Suppressor macrophage (primary cell): Measurements from ENCODE around the gene HBZ.
"Not testable (repeated sequence)": the region's sequence is repeated elsewhere in the genome, so short reads cannot be mapped to it uniquely, and the experiment has no call there.

Experiments used
- DNase-seq, 4 experiments: peaks; one replicate each; pipeline ENCODE4 v3.0.0-alpha.2; 2020 to 2022

HBZ gene

DNA sequence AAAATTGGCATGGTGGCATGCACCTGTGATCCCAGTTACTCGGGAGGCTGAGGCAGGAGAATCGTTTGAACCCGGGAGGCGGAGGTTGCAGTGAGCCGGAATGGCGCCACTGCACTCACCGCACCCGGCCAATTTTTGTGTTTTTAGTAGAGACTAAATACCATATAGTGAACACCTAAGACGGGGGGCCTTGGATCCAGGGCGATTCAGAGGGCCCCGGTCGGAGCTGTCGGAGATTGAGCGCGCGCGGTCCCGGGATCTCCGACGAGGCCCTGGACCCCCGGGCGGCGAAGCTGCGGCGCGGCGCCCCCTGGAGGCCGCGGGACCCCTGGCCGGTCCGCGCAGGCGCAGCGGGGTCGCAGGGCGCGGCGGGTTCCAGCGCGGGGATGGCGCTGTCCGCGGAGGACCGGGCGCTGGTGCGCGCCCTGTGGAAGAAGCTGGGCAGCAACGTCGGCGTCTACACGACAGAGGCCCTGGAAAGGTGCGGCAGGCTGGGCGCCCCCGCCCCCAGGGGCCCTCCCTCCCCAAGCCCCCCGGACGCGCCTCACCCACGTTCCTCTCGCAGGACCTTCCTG lies 27.7 kb downstream of the HBZ start, which contains the start of gene HBQ1:
TSS of gene HBQ1 (plus strand) at position 359 of the 575 bp plus-strand sequence. CDS start at position 387, 28 bp downstream.
- DNase-seq = peak; percentile 19 to 66 (median 41)

DNA sequence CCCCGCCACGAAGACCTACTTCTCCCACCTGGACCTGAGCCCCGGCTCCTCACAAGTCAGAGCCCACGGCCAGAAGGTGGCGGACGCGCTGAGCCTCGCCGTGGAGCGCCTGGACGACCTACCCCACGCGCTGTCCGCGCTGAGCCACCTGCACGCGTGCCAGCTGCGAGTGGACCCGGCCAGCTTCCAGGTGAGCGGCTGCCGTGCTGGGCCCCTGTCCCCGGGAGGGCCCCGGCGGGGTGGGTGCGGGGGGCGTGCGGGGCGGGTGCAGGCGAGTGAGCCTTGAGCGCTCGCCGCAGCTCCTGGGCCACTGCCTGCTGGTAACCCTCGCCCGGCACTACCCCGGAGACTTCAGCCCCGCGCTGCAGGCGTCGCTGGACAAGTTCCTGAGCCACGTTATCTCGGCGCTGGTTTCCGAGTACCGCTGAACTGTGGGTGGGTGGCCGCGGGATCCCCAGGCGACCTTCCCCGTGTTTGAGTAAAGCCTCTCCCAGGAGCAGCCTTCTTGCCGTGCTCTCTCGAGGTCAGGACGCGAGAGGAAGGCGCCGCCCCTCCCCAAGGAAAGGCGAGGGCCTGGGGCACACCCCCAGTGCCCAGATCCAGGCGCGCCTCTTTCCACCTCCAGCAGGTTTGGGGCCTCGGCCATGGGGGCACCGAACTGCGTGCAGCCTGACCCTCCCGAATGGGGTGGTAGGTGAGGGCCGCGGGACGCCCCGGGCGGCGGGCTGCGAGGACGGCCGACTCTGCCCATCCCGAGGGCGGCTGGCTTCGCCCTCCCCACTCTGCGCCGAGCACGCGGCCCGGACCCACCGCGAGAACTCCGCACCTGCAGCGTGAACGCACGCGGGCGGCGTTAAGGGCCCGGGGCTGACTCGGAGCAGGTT lies 28.5 kb downstream of the HBZ start:
- DNase-seq = peak; percentile 64 to 85 (median 78)

- DNase-seq = no peak
Measured at GRCh38 chr16:181565-182021, 29.1 kb downstream of the HBZ start.

GRCh38 chr16:183005-183404 lies 30.6 kb downstream of the HBZ start:
- no peak for DNase-seq

- no peak for DNase-seq
Measured at GRCh38 chr16:185213-185612, 32.8 kb downstream of the HBZ start.

DNA sequence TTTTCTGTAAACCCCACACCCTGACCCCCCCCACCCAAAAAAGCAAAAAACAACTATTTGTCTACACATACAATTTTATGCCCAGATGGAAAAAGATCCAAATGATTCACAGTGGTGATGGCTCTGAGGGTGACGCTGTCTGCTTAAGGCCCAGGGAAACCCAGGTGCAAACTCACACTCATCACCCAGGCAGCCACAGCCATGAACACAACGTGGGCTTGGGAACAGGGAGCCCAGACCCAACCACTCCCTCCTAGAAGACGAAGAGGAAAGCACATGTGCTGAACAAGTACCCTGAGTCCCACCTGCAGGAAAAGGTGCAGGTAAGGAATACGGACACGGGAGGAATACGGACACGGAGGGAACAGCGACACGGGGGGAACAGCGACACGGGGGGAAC lies 33.2 kb downstream of the HBZ start:
- DNase-seq = no peak

- no peak for DNase-seq
Measured at GRCh38 chr16:187330-187729, 34.9 kb downstream of the HBZ start.

DNA sequence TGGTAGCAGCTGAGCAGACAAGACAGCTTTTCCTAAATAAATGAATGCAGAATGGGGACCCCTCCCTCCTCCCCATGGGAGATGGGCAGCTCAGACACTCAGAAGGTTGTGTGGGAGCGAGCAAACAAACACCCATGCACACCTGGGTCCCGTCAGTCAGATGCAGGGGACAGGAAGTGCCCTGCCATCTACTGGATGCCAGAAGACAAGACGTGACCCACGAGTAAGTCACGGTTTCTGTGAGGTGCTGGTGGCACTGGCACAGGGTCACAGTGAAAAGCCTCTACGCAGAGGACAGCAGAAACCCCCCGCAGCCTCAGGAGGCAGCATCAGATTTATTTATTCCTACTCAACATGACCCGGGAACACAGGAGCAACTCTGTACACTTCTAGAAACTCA lies 36.2 kb downstream of the HBZ start:
- no peak for DNase-seq

DNA sequence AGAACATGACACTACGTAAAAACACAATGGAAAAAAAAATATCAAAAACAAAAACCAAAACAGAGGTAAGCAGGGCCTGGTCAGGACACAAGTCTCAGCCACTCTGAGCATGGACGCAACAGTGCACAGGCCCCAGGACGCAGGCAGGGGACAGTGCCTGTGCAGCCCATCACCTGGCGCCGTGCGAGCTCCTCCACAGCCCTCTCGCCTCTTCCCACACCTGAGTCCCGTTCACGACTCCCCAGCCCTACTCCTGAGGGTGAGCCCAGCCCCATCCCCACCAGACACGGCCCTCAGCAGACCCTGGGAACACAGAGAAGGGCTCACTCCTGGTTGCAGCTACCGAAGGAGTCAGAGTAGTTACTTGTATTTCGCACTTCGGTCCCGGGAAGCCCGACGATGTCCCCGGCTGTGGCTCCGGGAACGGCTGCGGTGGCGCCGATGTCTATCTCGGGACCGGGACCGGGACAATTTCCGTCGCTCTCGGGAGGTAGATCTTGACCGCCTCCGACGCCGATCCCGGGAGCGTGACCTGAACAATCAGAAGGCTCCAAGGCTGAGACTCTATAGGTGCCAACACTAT lies 37.3 kb downstream of the HBZ start:
- no peak for DNase-seq

- DNase-seq = no peak
Measured at GRCh38 chr16:191831-192230, 39.4 kb downstream of the HBZ start.

GRCh38 chr16:192686-193085 lies 40.2 kb downstream of the HBZ start:
- no peak for DNase-seq

DNA sequence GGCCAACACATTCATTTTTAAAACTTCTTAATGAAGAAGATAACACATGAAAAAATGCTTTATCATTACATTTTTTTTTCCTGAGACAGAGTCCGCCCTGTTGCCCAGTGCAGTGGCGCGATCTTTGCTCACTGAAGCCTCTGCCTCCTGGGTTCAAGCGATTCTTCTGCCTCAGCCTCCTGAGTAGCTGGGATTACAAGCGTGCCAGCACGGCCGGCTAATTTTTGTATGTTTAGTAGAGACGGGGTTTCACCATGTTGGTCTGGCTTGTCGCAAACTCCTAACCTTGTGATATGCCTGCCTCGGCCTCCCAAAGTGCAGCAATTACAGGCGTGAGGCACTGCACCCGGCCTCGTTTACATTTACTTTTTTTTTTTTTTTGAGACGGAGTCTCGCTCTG lies 41.0 kb downstream of the HBZ start:
- DNase-seq = no peak

DNA sequence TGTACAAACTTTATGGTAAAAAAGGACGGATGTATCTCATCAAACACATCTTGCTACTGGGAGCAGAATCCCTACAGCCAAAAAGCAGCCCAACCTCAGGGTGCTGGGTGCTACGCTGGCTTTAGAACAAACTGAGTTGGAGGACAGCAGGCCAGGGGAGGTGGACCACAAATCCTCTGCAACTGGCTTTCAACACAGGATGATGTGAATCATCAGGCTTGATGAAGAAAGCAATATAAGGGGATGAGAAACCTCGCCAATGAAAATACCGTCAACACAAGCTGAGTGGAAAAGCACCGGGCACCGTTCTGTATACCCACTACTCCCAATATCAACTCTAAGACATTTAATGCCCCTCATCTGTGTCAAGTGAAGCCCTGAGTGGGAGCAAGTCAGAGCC lies 42.1 kb downstream of the HBZ start:
- DNase-seq = no peak

DNA sequence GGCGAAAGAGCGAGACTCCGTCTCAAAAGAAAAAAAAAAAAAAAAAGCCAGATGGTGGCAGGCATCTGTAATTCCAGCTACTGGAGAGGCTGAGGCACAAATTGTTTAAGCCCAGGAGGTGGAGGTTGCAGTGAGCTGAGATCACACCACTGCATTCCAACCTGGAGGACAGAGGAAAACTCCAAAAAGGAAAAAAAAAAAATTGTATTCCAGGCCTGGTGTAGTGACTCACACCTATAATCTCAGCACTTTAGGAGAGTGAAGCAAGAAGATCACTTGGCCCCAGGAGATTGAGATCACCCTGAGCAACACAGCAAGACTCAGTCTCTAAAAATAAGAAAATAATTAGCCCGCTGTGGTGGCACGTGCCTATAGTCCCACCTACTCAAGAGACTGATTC lies 47.9 kb downstream of the HBZ start:
- no peak for DNase-seq

- DNase-seq = no peak
Measured at GRCh38 chr16:203246-203645, 50.8 kb downstream of the HBZ start.

- DNase-seq = not testable (repeated sequence)
Measured at GRCh38 chr16:204046-204445, 51.6 kb downstream of the HBZ start.
